KOPT-K1 (cell line): ENCODE results near the gene PCDH10.
A peak's percentile ranks its signal among the peaks of the same experiment; 100 is the strongest.

ENCODE experiments used
- H3K27ac ChIP-seq: fragments of 200-600 bp; sonication (generic); 2 replicates; pipeline ENCODE4 v1.5.1; 2016; ENCODE audit warnings: antibody characterized with exemption, mild to moderate bottlenecking, low read depth, low read length; ENCODE audit not compliant: poor library complexity, severe bottlenecking
- H3K36me3 ChIP-seq: fragments of 200-600 bp; sonication (generic); 2 replicates; pipeline ENCODE4 v1.5.1; 2017; ENCODE audit warnings: antibody characterized with exemption, mild to moderate bottlenecking, low read length, moderate library complexity; ENCODE audit not compliant: insufficient read depth
- H3K9me3 ChIP-seq: fragments of 200-600 bp; sonication (generic); 2 replicates; pipeline ENCODE4 v1.5.1; 2017; ENCODE audit warnings: antibody characterized with exemption, low read length, mild to moderate bottlenecking; ENCODE audit not compliant: insufficient read depth, poor library complexity, severe bottlenecking

PCDH10 gene, protein sequence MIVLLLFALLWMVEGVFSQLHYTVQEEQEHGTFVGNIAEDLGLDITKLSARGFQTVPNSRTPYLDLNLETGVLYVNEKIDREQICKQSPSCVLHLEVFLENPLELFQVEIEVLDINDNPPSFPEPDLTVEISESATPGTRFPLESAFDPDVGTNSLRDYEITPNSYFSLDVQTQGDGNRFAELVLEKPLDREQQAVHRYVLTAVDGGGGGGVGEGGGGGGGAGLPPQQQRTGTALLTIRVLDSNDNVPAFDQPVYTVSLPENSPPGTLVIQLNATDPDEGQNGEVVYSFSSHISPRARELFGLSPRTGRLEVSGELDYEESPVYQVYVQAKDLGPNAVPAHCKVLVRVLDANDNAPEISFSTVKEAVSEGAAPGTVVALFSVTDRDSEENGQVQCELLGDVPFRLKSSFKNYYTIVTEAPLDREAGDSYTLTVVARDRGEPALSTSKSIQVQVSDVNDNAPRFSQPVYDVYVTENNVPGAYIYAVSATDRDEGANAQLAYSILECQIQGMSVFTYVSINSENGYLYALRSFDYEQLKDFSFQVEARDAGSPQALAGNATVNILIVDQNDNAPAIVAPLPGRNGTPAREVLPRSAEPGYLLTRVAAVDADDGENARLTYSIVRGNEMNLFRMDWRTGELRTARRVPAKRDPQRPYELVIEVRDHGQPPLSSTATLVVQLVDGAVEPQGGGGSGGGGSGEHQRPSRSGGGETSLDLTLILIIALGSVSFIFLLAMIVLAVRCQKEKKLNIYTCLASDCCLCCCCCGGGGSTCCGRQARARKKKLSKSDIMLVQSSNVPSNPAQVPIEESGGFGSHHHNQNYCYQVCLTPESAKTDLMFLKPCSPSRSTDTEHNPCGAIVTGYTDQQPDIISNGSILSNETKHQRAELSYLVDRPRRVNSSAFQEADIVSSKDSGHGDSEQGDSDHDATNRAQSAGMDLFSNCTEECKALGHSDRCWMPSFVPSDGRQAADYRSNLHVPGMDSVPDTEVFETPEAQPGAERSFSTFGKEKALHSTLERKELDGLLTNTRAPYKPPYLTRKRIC

DNA sequence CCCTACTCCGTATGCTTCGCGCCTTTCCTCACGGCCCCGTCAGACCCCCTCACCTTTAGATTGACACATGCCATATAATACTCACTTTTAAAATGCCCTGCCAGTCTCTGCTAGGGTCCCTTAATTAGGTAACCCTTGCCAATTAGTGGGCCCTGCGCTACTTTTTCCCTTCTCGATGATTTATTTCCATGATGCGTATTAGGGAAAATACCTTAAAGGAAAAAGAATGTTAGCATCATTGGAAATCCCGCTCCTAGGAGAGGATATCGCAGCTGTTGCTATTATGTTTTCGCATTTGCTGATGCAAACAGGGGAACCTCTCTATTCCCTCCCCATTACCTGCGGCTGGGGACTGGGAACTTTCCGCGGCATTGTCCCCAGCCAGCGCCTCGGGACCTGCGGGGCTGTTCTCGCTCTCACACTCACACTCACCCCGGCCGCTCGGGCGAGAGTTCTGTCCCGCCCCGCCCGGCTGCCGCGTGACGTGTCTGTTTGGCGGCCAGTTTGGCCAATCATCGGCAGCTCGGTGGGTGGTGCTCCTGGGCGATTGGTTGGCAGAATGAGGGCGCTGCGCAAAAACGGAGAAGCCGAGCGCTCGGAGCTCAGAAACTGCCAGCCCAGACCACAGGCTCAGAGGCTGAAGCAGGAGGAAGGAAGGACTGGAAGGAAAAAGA lies at the start of gene PCDH10:
Gene PCDH10 (plus strand): TSS at position 605 of the 674 bp plus-strand sequence. CDS start 847 bp downstream, outside the sequence.
- H3K27ac ChIP-seq, result peak within 1 kb of the TSS; percentile 77
- H3K9me3 ChIP-seq, result no peaks in the 10 kb centered on the region
- H3K36me3 ChIP-seq, result no peaks in the 10 kb centered on the region

DNA sequence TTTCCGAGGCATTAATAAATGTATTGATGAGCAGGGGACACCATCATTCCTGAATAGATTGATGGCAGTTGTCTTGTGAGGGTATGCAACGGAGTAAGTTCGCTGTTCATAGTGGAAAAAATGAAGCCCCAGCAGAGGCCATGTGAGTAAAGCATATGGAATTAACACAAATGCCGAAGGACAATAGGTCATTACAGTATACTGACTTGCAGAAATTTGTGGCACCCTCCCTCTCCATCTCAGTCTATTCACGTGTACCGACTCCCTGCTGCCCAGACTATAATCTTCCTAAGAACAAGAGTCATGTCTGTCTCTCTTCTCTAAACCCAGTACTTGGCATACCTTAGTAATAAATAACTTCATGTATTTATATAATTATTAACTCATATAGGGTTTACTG lies 47.1 kb upstream of the PCDH10 start:
- H3K27ac ChIP-seq, result no peak overlapping the region
- peaks cover 7% of the 10 kb centered on the region for H3K9me3 ChIP-seq
- no peaks in the 10 kb centered on the region for H3K36me3 ChIP-seq

DNA sequence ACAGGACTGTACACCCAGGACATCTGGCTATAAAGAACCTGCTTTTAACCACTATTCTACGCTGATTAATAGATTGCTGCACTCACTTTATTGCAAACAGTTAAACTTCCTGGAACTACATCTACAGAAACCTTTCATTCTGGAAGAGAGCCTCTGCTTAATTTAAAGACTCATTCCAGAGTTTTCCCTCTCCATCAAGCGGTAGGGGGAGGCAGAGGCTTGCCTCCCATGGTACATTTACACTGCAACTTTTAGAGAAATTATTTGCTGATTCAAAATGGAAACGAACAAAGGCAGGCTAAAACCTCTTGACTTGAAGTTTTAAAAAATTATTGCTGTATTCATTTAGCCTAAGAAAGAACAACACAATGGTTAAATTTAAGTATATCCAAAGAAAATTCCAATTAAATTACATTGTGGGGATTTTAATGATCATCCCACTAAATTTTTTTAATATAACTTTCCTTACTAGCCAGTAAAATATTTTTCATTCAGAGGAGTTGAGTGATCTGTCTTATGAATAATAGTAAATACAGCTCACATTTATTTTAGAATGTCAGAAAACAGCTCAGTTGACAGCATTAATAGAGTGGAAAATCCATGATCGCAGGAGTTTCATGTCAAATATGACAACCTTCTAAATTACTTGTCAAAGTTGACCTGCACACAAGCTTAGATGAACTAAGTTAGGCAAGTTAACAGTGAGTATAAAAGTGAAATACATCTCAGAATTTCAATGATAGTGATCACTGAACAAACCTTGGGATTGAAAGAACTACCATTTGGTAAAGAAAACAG lies 46.3 kb upstream of the PCDH10 start:
- no peaks in the 10 kb centered on the region for H3K36me3 ChIP-seq
- no peak overlapping the region for H3K27ac ChIP-seq
- H3K9me3 ChIP-seq, result peaks cover 7% of the 10 kb centered on the region

DNA sequence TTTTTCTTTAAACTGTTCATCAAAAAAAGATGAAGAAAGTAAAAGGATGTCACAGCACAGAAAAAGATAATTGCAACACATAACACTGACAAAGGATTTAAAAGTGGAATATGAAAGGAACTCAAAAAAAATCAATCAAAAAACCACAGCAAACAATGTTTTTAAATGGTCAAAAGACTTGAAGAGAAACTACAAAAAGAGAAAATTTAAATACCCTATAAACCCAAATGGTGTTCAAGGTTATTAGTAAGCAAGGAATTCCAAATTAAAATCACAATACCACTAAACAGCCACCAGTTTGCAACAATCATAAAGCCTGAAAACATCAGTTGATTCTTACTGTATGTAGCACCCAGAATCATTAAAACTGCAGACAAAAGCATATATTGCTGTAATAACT lies 36.5 kb upstream of the PCDH10 start:
- no peak overlapping the region for H3K27ac ChIP-seq
- no peaks in the 10 kb centered on the region for H3K36me3 ChIP-seq

DNA sequence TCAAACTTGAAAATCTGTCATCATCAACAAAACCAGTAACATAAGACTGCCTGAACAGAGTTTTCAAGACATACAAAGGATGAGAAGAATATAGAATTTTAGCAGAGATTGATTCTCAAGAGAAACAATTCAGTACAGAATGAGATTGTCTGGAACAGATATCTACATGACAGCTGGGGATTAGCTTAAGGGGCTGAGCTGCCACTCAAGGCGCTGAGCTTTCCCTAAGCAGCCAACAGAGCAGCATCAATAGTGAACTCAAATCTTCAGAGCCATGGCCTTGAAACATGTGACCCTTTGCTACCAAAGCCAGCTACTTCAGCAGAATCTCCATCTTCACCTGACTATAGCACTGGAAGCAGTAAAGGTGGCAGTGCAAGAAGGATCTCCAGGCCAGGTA lies 24.3 kb upstream of the PCDH10 start:
- H3K9me3 ChIP-seq, result no peaks in the 10 kb centered on the region
- no peaks in the 10 kb centered on the region for H3K36me3 ChIP-seq
- H3K27ac ChIP-seq, result no peak overlapping the region

More for the DNA sequence above, 36.5 kb upstream of the PCDH10 start:
- H3K9me3 ChIP-seq, result no peaks in the 10 kb centered on the region

DNA sequence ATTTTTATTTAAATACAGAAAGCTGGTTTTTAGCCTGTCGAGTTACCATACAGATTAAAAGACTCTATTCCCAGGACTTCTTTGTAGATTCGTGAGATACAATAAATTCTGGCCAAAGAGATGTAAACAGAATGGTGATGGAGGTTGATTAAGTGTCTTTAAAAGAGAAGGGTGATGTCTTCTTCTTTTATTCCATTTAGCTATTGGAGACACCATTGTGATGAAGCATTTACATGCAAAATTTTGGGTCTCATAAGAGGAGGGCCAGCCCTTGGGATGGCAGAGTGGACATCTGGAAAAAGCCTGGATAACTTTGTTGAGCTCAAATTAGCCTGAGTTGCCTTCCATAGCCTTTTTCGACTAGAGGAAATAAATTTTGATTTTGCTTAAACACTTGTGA lies 21.6 kb upstream of the PCDH10 start:
- Histone ChIP-seq H3K36me3 (no peaks in the 10 kb centered on the region), H3K9me3 (no peaks in the 10 kb centered on the region), H3K27ac (no peak overlapping the region)

DNA sequence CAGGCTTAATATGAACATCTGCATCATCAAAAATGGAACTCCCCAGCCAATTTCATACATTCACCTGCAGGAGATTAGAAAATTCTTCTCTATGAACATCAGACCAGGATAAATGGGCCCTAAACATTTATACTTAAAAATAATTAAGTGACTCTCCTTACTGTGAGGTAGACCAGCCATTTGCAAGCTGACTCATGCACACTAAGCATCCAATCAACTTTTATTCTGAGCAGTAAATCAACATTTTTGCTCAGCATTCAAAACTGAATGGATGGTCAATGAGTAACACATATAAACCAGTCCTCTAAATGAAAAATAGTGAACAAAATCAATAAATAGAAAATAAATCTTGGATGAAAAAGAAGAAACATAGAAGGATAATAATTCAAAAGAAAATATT lies 19.9 kb upstream of the PCDH10 start:
- Histone ChIP-seq H3K27ac (no peak overlapping the region), H3K9me3 (no peaks in the 10 kb centered on the region), H3K36me3 (no peaks in the 10 kb centered on the region)

DNA sequence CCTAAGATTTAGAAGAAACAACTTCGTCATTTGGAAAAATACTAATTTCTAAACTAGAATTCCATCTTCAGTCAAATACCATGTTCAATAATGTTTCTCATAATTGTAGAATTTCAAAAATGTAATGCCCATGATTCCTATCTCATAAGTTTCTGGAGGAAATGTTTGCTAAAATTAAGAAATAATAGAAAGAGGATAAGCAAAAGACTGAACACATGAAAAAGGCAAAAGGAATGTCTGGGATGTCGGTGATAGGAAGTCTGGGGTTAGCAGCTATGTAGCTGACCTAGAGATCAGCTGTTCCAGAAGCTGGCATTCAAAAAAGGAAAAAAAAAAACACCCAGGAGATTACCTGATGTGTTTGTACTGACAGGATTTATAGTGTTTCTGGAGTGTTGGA lies 18.9 kb upstream of the PCDH10 start:
- no peaks in the 10 kb centered on the region for H3K9me3 ChIP-seq
- no peak overlapping the region for H3K27ac ChIP-seq
- no peaks in the 10 kb centered on the region for H3K36me3 ChIP-seq

DNA sequence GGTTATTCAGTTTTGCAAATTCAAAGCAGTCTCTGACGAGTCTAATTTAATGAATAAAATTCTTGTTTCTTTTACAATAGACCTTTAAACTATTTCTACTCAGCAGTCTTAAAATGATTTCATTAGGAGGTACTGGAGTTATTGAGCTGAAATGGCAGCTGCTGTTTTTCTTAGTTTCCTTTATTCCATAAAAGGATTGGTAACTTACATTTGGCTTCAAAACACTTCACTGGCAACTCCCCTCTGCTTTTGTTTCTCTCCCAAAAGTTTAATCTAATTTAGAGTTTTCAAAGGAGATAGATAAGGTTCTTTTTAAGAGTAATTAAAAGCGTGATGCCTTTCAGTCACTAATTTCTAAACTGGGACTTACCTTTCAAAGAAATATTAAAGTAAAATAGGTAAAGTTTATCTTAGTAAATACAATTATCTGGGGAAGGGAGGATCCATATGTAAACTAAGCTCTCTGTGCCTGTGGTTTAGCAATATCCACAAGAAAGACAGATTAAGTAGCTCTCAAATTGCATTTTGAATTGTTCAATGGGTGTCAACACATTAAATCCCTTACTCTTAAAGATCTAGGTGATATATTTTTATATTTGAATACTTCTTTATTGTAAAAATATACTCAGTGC lies 17.1 kb upstream of the PCDH10 start:
- no peaks in the 10 kb centered on the region for H3K36me3 ChIP-seq
- H3K27ac ChIP-seq, result peak overlapping the region; percentile 2
- no peaks in the 10 kb centered on the region for H3K9me3 ChIP-seq

DNA sequence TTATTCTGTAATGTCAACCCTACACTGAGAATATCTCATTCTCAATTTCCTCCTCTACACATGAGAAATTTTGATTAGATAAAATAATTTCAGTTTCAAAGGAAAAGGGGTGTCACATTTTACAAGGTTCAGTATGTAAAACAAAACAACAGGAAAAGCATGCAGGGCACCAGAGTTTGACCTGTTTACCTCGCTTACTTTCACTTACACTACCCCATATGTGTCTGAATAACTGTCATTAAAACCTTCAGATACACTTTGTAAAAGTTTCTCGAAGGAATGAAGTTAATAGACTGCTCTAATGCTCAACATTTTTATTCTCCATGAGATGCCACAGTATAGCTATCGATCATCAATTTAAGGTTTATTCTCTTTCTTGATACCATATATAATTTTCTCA lies 12.3 kb upstream of the PCDH10 start:
- Histone ChIP-seq H3K27ac (peak overlapping the region; percentile 53), H3K9me3 (no peaks in the 10 kb centered on the region), H3K36me3 (no peaks in the 10 kb centered on the region)

DNA sequence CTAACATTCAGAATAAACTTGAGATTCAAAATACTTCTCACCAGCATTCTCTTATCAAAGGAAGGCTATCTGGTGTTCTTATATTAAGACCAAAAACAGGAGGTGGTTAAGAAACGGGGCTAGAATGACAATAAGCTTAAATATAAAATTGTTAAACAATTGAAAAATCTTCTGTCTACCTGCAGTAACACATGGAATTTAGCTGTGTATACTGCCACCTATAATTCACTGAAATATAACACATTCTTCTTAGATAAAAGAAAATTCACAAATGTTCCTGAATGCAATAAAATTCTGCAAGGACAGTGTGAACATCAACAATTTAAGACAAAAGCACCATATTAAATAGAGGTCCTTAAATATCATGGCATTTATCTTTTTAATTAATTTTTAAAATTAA lies 11.5 kb upstream of the PCDH10 start:
- H3K27ac ChIP-seq, result peak overlapping the region; percentile 53
- H3K36me3 ChIP-seq, result no peaks in the 10 kb centered on the region
- no peaks in the 10 kb centered on the region for H3K9me3 ChIP-seq

DNA sequence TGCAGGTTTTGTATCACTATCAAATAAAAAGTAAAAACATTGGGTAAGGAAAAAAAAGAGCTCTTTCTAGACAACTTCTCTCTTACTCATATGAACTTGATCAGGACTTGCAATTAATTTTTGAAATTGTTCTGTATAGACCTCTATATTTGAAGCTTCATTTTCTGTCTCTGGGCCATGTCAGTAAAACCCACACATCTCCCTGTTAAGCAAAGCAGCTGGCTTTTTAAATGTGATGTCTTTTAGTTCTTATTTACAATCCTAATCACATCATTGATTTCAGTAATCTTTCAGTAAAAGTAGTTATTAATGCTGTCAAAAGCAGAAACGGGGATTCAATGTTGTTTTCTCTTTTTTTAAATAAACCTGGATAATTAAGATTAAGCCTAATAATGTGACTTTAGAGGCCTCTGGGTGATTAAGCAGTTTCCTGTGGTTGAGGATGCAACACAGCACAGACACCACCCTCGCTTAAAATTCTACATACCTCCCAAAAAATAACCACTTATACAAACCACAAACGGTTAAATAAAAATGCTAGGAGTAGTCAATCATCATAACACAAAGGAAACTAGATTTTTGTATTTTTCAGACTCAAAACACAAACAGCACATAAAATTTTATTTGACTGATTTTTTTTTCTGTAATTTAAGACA lies 5.2 kb upstream of the PCDH10 start:
- no peaks in the 10 kb centered on the region for H3K9me3 ChIP-seq
- H3K36me3 ChIP-seq, result no peaks in the 10 kb centered on the region
- peak overlapping the region; percentile 77 for H3K27ac ChIP-seq

DNA sequence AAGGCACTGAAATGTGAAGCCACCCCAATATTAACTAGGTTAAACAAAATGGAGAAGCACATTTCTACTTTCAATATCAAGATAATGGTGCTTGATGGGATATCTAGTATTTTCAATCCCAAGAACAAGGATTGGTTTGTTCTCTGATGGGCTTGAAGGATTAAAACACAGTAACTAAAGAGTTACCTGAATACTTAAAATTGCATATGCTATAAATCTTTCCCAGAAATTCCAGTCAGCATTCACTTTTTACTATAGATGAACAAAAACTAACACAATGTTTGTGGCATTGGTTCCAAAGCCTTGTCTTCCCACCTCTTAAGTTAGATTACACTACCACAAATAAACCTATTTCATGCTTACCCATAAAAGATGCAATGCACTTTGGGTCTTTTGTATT lies 3.9 kb upstream of the PCDH10 start:
- Histone ChIP-seq H3K27ac (peak overlapping the region; percentile 77), H3K36me3 (no peaks in the 10 kb centered on the region), H3K9me3 (no peaks in the 10 kb centered on the region)
